H1 (cell line): Measurements from ENCODE around the gene PC. TPM values are rescaled to one million over a fixed set of nuclear protein-coding genes. Genes with fewer than 3 reads are reported as not detected.

Experiments
- CTCF ChIA-PET: fragments of 300-600 bp; sonication (Branson Sonifier 250); formaldehyde crosslinking; loops from one replicate; lab custom pipeline; 2021; ENCODE audit not compliant: partially characterized antibody; lab: Charles Lee
- POLR2A ChIA-PET: fragments of 300-600 bp; sonication (Branson Sonifier 250); formaldehyde crosslinking; loops from one replicate; lab custom pipeline; 2021; ENCODE audit warnings: inconsistent platforms; ENCODE audit not compliant: partially characterized antibody; lab: Charles Lee
- DNase-seq, 2 experiments: peaks; one replicate each; pipeline versions ENCODE4 v3.0.0 to v3.0.0-alpha.2; 2010 to 2022; ENCODE audit warnings: low spot score in 2 of 2, low read depth in 1 of 2, mixed read lengths in 1 of 2
- FAIRE-seq: peaks from 2 replicates; lab custom pipeline; 2011; peaks lifted over from hg19 to GRCh38; lab: Jason Lieb, UNC
- H2AFZ ChIP-seq: 2 replicates; pipeline ENCODE4 v1.8.1; 2012; ENCODE audit warnings: low read length, inconsistent platforms
- H2AK5ac ChIP-seq: 2 replicates; pipeline ENCODE4 v1.6.1; 2013; ENCODE audit warnings: low read depth, low read length
- H2BK120ac ChIP-seq: replicated peaks from 2 replicates; pipeline ENCODE3; 2013; ENCODE audit warnings: low read depth, low read length, inconsistent platforms
- H2BK12ac ChIP-seq: 2 replicates; pipeline ENCODE4 v1.6.1; 2013; ENCODE audit warnings: low read depth, low read length
- H2BK15ac ChIP-seq: 2 replicates; pipeline ENCODE4 v1.6.1; 2013; ENCODE audit warnings: low read length
- H2BK20ac ChIP-seq: 2 replicates; pipeline ENCODE4 v1.6.1; 2013; ENCODE audit warnings: low read length
- H2BK5ac ChIP-seq: 2 replicates; pipeline ENCODE4 v1.6.1; 2013; ENCODE audit warnings: low read depth, low read length
- H3K14ac ChIP-seq: 2 replicates; pipeline ENCODE4 v1.6.1; 2013; ENCODE audit warnings: inconsistent platforms; ENCODE audit not compliant: insufficient read length
- H3K18ac ChIP-seq: 2 replicates; pipeline ENCODE4 v1.6.1; 2013; ENCODE audit warnings: low read length; ENCODE audit errors: extremely low read depth
- H3K23ac ChIP-seq: 2 replicates; pipeline ENCODE4 v1.6.1; 2013; ENCODE audit warnings: inconsistent platforms; ENCODE audit not compliant: insufficient read length
- H3K23me2 ChIP-seq: 2 replicates; pipeline ENCODE4 v1.6.1; 2013; ENCODE audit warnings: low read depth, low read length
- H3K27ac ChIP-seq: 2 replicates; pipeline ENCODE4 v1.6.1; 2011; ENCODE audit warnings: low read depth, low read length, inconsistent platforms
- H3K27me3 ChIP-seq, 4 experiments: replicated peaks in 1 of 4; 1 replicate in 1 of 4; 2 replicates in 3 of 4; pipeline versions ENCODE4 v1.6.1 to v1.8.1; 2011 to 2013; ENCODE audit warnings: low read length in 3 of 4, mild to moderate bottlenecking in 3 of 4, inconsistent platforms in 2 of 4, mixed read lengths in 2 of 4, moderate library complexity in 1 of 4; ENCODE audit not compliant: control insufficient read depth in 3 of 4, insufficient read depth in 3 of 4; ENCODE audit errors: extremely low read depth in 1 of 4
- H3K36me3 ChIP-seq, 4 experiments: 2 replicates each; pipeline versions ENCODE4 v1.6.1 to v1.8.1; 2011 to 2013; ENCODE audit warnings: mild to moderate bottlenecking in 4 of 4, low read length in 3 of 4, moderate library complexity in 2 of 4, control low read depth in 1 of 4, inconsistent platforms in 1 of 4; ENCODE audit not compliant: insufficient read depth in 4 of 4, control insufficient read depth in 2 of 4
- H3K4ac ChIP-seq: replicated peaks from 2 replicates; pipeline ENCODE3; 2013; ENCODE audit warnings: low read length, low read depth, mixed read lengths, inconsistent platforms; ENCODE audit not compliant: insufficient read length
- H3K4me1 ChIP-seq, 4 experiments: replicated peaks in 1 of 4; 1 replicate in 1 of 4; 2 replicates in 3 of 4; pipeline versions ENCODE4 v1.6.1 to v1.8.1; 2011 to 2013; ENCODE audit warnings: low read length in 3 of 4, inconsistent platforms in 2 of 4, mixed read lengths in 1 of 4; ENCODE audit not compliant: insufficient read depth in 4 of 4, control insufficient read depth in 3 of 4
- H3K4me2 ChIP-seq, 2 experiments: 2 replicates each; pipeline versions ENCODE4 v1.6.1 to v1.8.1; 2011 to 2013; ENCODE audit warnings: low read depth in 2 of 2, low read length in 2 of 2, control low read depth in 1 of 2, inconsistent platforms in 1 of 2, mild to moderate bottlenecking in 1 of 2; ENCODE audit not compliant: insufficient read depth in 1 of 2
- H3K4me3 ChIP-seq, 4 experiments: fragments of 200-600, 300-600 bp in 1 of 4; sonication (generic), shearing (Covaris generic), sonication (Bioruptor Twin) in 1 of 4; 2 replicates each; pipeline versions ENCODE4 v1.5.1 to v1.8.1; 2011 to 2016; ENCODE audit warnings: low read length in 4 of 4, low read depth in 3 of 4, control low read depth in 2 of 4, inconsistent platforms in 2 of 4, mild to moderate bottlenecking in 2 of 4, mixed read lengths in 1 of 4, moderate library complexity in 1 of 4; ENCODE audit not compliant: insufficient read depth in 2 of 4; ENCODE audit errors: extremely low read depth in 1 of 4
- H3K56ac ChIP-seq: replicated peaks from 2 replicates; pipeline ENCODE3; 2013; ENCODE audit warnings: low read depth, mild to moderate bottlenecking, mixed read lengths, low read length, inconsistent platforms; ENCODE audit not compliant: insufficient read length
- H3K79me1 ChIP-seq: 2 replicates; pipeline ENCODE4 v1.6.1; 2013; ENCODE audit warnings: low read depth, low read length, control low read depth
- H3K79me2 ChIP-seq, 2 experiments: 2 replicates each; pipeline versions ENCODE4 v1.6.1 to v1.8.1; 2012 to 2013; ENCODE audit warnings: low read length in 2 of 2, mild to moderate bottlenecking in 2 of 2, inconsistent platforms in 1 of 2; ENCODE audit not compliant: insufficient read depth in 2 of 2, control insufficient read depth in 1 of 2
- H3K9ac ChIP-seq, 4 experiments: replicated peaks in 1 of 4; 1 replicate in 1 of 4; 2 replicates in 3 of 4; pipeline versions ENCODE4 v1.6.1 to v1.8.1; 2011 to 2013; ENCODE audit warnings: low read depth in 3 of 4, low read length in 3 of 4, control low read depth in 2 of 4, mild to moderate bottlenecking in 2 of 4, moderate library complexity in 2 of 4, inconsistent platforms in 1 of 4; ENCODE audit errors: extremely low read depth in 1 of 4
- H3K9me3 ChIP-seq, 2 experiments: 2 replicates each; pipeline versions ENCODE4 v1.6.1 to v1.8.1; 2012 to 2013; ENCODE audit warnings: mild to moderate bottlenecking in 2 of 2, moderate library complexity in 2 of 2, control low read depth in 1 of 2, inconsistent platforms in 1 of 2, low read depth in 1 of 2, low read length in 1 of 2, mixed read lengths in 1 of 2; ENCODE audit not compliant: insufficient read depth in 2 of 2
- H4K20me1 ChIP-seq, 2 experiments: replicated peaks in 1 of 2; 2 replicates each; pipeline versions ENCODE3 to v1.8.1; 2011 to 2013; ENCODE audit warnings: inconsistent platforms in 2 of 2, low read length in 2 of 2, mild to moderate bottlenecking in 1 of 2; ENCODE audit not compliant: insufficient read depth in 2 of 2, control insufficient read depth in 1 of 2
- H4K5ac ChIP-seq: 2 replicates; pipeline ENCODE4 v1.6.1; 2013; ENCODE audit warnings: low read length, low read depth, mixed read lengths, inconsistent platforms; ENCODE audit not compliant: insufficient read length
- H4K8ac ChIP-seq: 2 replicates; pipeline ENCODE4 v1.8.0; 2013; ENCODE audit warnings: mild to moderate bottlenecking, moderate library complexity, low read length, inconsistent platforms; ENCODE audit not compliant: insufficient read depth; ENCODE audit errors: extremely low read depth
- H4K91ac ChIP-seq: replicated peaks from 2 replicates; pipeline ENCODE3; 2013; ENCODE audit warnings: low read length, mixed read lengths, inconsistent platforms; ENCODE audit not compliant: insufficient read length
- GABPA ChIP-seq: IDR thresholded peaks from 2 replicates; pipeline ENCODE4 v1.6.1; 2011; ENCODE audit warnings: mild to moderate bottlenecking, low read length, moderate library complexity, borderline replicate concordance; ENCODE audit not compliant: insufficient read depth
- POLR2A ChIP-seq, 2 experiments: IDR thresholded peaks; 1 replicate in 1 of 2; 2 replicates in 1 of 2; pipeline ENCODE4 v1.6.1; 2011; ENCODE audit warnings: low read depth in 2 of 2, low read length in 2 of 2, mild to moderate bottlenecking in 2 of 2; ENCODE audit errors: control extremely low read depth in 1 of 2
- WGBS, 2 experiments: shearing (Covaris generic) in 1 of 2; methylation state at CpG; one replicate each; pipeline versions ENCODE4 v1.1.6 to v1.1.7; 2013 to 2015; ENCODE audit warnings: low lambda C conversion rate in 2 of 2, mixed read lengths in 2 of 2, inconsistent platforms in 1 of 2, low coverage in 1 of 2, missing lambda C conversion rate in 1 of 2; ENCODE audit not compliant: insufficient replicate concordance in 2 of 2, insufficient coverage in 1 of 2, insufficient read length in 1 of 2; ENCODE audit errors: extremely low coverage in 1 of 2, missing lambda C conversion rate in 1 of 2; 5-methylcytosine and 5-hydroxymethylcytosine counted together
- polyA plus RNA-seq, 7 experiments: library from polyadenylated mRNA; depleted of rRNA in 3 of 7; stranded (reverse) in 5 of 7; unstranded in 2 of 7; fragments of >200 nt in 5 of 7; fragments of 200-250 nt in 2 of 7; gene quantifications; 1 replicate in 5 of 7; 2 replicates in 1 of 7; 4 replicates in 1 of 7; pipeline versions ENCODE4 v1.2.1 to v1.2.3, GENCODE V29; 2011 to 2013; ENCODE audit warnings: missing spikeins in 2 of 7, mixed read lengths in 2 of 7
- total RNA-seq: library from RNA; stranded (reverse); fragmentation: NEBNext Ultra II Directional; extraction: Animal tissue kit (Norgen Biotek cat#: 25700); gene quantifications from 2 replicates; pipeline ENCODE4 v1.2.1, GENCODE V29; 2021

The PC gene
- total and polyA plus RNA-seq, 2 of the 8 experiments (the other 6 are each of a cell fraction or from before 2014, with no cell fraction given) = 11.5 to 27.5 TPM

GRCh38 chr11:66868082-66868725 is 90.0 kb downstream of the PC start:
- H3K23ac ChIP-seq = no peak overlapping the region
- no peak overlapping the region for H3K4ac ChIP-seq
- no peaks in the 10 kb centered on the region for H3K79me1 ChIP-seq
- peaks cover 0 to 2% of the 10 kb centered on the region in 2 experiments for H4K20me1 ChIP-seq
- peaks cover 0 to 12% (median 2%) of the 10 kb centered on the region in 4 experiments; a peak in 5 of 7 replicates for H3K4me1 ChIP-seq
- H3K23me2 ChIP-seq = no peaks in the 10 kb centered on the region
- H4K8ac ChIP-seq = no peak overlapping the region
- ChIA-PET POLR2A (interaction anchor here (0.7 to 2.4 kb wide), 3 partner anchors 13 to 534 kb away, joined by 3 to 7 read pairs (median 7); partner anchors contain the start of gene RCE1), CTCF (interaction anchor here (1.0 to 13.8 kb wide), 11 partner anchors 10 to 182 kb away, joined by 3 to 199 read pairs (median 7); partner anchors contain the start of genes C11orf86 and RCE1)
- H3K18ac ChIP-seq = no peak overlapping the region
- no peak overlapping the region for H2BK15ac ChIP-seq
- H2BK5ac ChIP-seq = no peak overlapping the region
- H3K27ac ChIP-seq = no peak overlapping the region
- no peak overlapping the region for H3K4me3 ChIP-seq
- H2AK5ac ChIP-seq = no peak overlapping the region
- H2BK20ac ChIP-seq = no peak overlapping the region
- H3K14ac ChIP-seq = no peak overlapping the region
- H2AFZ ChIP-seq = no peak overlapping the region
- no peak overlapping the region for H4K91ac ChIP-seq
- no peaks in the 10 kb centered on the region for H3K9me3 ChIP-seq
- H3K4me2 ChIP-seq = no peak overlapping the region
- FAIRE-seq (no peak), DNase-seq (no peak)
- no peaks in the 10 kb centered on the region for H3K27me3 ChIP-seq
- no peaks in the 10 kb centered on the region for H3K79me2 ChIP-seq
- no peak overlapping the region for H2BK12ac ChIP-seq
- no peak overlapping the region for H2BK120ac ChIP-seq
- WGBS, 2 experiments = 93% methylated on average over 13 of the region's 13 CpGs; no CpG with 5 or more reads in 1 of the 2 experiments
- H3K36me3 ChIP-seq = peaks cover 0 to 2% (median 0%) of the 10 kb centered on the region in 4 experiments; a peak in 1 of 8 replicates
- no peak overlapping the region for H3K56ac ChIP-seq
- H3K9ac ChIP-seq = no peak overlapping the region
- no peak for TF ChIP-seq GABPA
- peak in 1 of 2 experiments; percentile 42; a peak in 1 of 3 replicates for TF ChIP-seq POLR2A (IDR thresholded peaks at IDR 0.05; ENCODE audit: control extremely low read depth in 1 of 2, low read depth in 2 of 2, low read length in 2 of 2)
- TF ChIP-seq, all 59 proteins: peak for 1
- no peak overlapping the region for H4K5ac ChIP-seq
